ENCODE results near the gene SVOPL.

Gene SVOPL

DNA sequence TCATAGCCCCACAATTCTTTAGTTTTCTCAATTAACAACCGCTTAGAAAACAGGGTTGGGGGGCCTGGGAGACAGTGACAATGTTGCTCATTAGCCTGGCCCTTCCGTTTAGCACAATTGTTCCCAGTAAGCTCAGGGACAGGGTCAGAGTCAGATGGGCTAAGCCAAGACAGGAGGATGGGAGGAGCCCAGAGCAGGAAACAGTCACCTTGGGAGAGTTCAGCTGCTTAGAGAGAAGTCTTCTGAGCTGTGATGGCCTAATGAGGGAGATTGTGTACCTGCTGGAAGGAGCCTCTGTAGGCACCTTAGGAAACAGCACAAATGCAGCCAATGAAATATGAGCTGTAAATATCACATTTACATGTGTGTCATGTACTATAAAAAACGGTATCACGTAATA lies 35.9 kb downstream of the SVOPL start:
- DNase-seq = no peak
- intact Hi-C loops (cut with DNase I) = no loop called here

DNA sequence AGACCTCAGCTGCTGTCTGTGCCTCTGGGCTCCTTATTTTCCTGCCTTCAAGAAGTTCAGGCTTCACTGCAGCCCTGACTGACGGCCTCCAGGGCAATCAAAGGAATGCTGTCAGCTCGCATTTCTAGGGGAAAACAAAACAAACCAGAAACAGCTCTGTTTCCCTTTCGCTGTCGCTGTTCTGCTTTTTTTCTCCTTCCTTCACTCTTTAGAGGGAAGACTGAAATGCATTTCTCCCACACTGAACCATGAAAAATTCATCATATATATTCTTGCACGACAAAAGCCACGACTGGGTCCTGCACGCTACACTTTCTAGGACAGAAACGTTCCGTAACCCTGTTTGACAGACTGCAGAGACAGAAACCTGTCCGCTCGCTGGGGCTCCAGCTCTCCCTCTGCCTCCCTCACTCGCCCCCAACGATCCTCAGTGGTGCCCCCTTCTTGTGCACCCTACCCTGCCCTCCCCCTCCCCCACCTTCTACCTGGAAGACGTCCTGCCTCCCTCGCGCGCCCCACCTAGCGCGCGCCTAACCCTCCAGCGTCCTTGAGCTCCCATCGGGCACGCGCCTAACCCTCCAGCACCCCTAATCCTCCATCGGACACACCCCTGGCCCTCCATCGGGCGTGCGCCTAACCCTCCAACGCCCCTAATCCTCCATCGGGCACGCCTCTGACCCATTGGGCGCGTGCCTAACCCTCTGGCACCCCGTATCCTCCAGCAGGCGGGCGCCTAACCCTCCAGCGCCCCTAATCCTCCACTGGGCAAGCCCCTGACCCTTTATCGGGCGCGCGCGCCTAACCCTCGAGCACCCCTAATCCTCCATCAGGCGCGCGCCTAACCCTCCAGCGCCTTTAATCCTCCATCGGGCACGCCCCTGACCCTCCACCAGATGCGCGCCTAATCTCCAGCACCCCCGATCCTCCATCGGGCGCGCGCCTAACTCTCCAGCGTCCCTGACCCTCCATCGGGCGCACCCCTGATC lies 37.1 kb downstream of the SVOPL start:
- intact Hi-C loops (cut with DNase I) = no loop called here
- peak in 41 of 42 donors; percentile 3 to 74 (median 39) for DNase-seq

DNA sequence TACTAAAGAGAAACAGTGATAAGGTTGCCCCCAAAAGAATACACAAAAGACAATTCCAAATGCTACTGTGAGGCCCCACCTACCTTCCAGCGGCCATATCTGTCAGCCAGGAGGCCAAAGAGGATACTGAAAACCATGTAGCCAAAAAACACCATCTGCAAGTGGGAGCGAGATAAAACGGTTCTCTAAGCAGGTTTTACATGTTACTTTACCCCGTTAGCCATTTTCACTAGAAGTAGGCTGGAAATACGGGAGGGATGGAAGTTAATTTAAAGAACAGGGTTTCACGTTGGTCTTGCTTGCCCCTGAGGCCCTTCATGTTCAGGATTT lies 38.2 kb downstream of the SVOPL start:
- intact Hi-C loops (cut with DNase I) = no loop called here
- DNase-seq = no peak

DNA sequence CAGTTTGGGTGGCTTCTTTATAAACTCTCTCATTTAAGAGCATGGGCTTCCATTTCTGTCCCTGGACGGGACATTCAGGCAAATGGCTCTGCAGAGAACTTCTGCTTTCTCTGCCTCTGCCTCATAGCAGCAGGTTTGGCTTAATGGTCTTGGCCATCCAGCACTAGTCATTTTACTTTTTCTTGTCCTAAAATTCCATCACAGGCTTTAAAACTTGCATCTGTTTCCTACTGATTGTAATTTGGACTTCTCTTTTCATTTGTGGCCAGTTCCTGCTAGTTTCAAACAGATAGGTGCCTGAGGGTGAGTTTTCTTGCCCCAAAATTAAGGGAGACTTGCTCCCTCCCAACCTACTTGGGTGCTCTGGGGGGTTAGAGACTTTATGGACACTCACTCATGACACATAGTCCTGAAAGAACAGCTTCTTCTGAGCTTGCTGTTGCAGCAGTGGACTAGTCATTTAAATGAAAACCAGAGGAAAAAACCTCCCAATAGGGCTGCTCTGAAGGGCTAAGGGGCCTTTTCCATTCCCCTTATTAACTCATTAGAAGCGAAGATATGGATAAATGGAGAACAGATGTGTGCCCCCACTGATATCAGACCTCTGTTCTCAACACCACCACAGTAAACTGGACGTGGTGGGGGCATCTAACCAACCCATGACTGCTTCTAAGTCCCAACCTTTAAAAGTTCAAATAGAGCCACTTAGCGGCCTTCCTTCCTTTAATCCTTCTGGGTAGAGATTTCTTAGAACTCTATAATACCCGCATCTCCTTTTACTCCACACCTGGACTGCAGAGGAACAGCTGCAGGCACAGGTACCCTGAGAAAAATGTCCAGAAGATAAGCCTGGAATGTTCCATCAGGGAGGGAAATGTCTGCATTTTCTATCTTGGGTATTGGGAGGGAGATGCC lies 38.8 kb downstream of the SVOPL start:
- intact Hi-C loops (cut with DNase I) = no loop called here
- DNase-seq = no peak

- intact Hi-C loops (cut with DNase I) = no loop called here
- DNase-seq = no peak
Observed at GRCh38 chr7:138661069-138661635, 40.0 kb downstream of the SVOPL start.

DNA sequence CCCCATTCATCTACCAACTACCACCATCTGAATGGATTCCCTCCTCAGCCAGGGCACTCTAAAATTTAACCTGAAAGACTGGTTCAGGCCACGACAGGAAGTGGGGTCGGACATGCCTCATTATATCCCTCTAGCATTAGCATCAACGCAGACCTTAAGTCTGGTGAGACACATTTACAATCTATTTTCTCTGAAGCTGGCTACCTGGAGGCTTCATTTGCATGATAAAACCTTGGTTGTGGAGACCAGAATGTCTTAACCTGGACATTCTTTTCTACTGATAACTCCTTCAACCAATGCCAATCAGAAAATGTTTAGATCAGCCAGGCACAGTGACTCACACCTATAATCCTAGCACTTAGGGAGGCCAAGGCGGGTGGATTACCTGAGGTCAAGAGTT lies 42.3 kb downstream of the SVOPL start:
- intact Hi-C loops (cut with DNase I) = no loop called here

GRCh38 chr7:138657854-138658386 lies 43.2 kb downstream of the SVOPL start:
- no peak for DNase-seq
- intact Hi-C loops (cut with DNase I) = no loop called here

More for the DNA sequence above, 42.3 kb downstream of the SVOPL start:
- DNase-seq = no peak

GRCh38 chr7:138656952-138657351 lies 44.2 kb downstream of the SVOPL start:
- DNase-seq = no peak
- intact Hi-C loops (cut with DNase I) = no loop called here

GRCh38 chr7:138654616-138655015 lies 46.5 kb downstream of the SVOPL start:
- no peak for DNase-seq
- intact Hi-C loops (cut with DNase I) = no loop called here

DNA sequence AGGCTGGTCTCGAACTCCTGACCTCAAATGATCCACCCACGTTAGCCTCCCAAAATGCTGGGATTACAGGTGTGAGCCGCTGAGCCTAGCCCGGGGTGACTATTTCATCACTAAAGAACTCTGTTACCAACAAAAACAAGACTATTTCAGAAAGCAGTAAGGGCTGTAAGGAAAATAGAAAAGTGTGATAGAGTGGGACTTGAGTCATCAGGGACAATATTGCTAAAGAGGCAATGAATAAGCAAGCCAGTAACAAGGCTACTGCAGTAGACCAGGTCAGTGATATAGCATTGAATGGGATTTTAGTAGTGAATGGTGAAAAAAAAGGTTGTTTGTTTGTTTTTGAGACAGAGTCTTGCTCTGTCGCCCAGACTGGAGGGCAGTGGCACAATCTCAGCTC lies 51.7 kb downstream of the SVOPL start:
- DNase-seq = no peak
- intact Hi-C loops (cut with DNase I) = no loop called here

GRCh38 chr7:138645284-138645683 lies 55.9 kb downstream of the SVOPL start:
- DNase-seq = no peak
- intact Hi-C loops (cut with DNase I) = no loop called here

DNA sequence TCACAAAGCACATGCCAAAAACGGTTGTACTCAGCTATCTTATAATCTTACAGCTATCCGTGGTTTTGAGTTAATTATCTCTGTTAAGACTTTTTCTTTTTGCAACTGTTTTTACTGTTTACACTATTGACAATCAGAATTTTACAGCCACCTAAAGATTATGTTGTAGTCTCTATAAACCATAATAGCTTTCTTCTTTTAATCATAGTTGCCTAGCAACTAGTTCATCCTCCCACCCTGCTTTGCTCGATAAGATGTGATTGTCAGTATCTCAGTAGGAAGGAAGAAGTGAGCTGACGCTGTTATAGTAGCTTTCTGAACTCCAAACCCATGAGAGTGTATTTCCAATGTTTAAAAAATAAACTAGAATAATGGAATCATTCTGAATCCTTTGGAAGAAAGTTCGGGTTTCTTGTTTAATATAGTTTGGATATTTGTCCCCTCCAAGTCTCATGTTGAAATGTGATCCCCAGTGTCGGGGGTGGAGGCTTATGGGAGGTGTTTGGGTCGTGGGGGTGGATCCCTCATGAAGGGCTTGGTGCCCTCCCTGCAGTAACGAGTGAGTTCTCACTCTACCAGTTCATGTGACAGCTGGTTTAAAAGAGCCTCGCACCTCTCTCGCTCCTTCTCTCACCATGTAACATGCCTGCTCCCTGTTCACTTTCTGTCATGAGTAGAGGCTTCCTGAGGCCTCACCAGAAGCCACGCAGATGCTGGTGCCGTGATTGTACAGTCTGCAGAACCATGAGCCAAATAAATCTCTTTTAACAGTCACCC lies 68.1 kb downstream of the SVOPL start:
- peak in 32 of 42 donors; percentile 6 to 79 (median 34) for DNase-seq
- intact Hi-C loops (cut with DNase I) = no loop called here

- peak in 3 of 42 donors; percentile 14 to 54 (median 20) for DNase-seq
Observed at GRCh38 chr7:138632384-138632783, 68.8 kb downstream of the SVOPL start.

GRCh38 chr7:138630059-138630610 lies 71.0 kb downstream of the SVOPL start:
- intact Hi-C loops (cut with DNase I) = no loop called here

More at GRCh38 chr7:138632384-138632783, 68.8 kb downstream of the SVOPL start:
- intact Hi-C loops (cut with DNase I) = no loop called here

GRCh38 chr7:138627361-138627760 lies 73.8 kb downstream of the SVOPL start:
- DNase-seq = no peak
- intact Hi-C loops (cut with DNase I) = no loop called here

More at GRCh38 chr7:138630059-138630610, 71.0 kb downstream of the SVOPL start:
- peak; percentile 22 to 85 (median 63) for DNase-seq

- no peak for DNase-seq
- intact Hi-C loops (cut with DNase I) = no loop called here
Observed at GRCh38 chr7:138626846-138627245, 74.3 kb downstream of the SVOPL start.

DNA sequence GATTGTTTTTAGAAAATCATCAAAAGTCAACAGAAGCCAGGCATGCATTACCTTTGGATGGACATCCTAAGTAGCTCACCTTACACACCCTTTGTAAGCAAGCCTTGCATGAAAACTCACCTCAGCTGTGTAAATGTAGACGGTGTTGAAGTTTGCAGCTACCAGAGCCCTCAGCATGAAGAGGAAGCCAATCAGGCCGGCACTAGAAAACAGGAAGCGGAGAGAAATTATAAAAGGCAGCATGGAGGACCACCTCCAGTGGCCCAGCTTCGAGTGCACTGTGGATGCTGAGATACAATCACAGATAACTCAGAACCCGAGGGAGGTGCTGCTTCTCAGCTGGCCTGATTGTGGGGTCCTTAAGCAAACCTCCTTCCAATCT lies 75.3 kb downstream of the SVOPL start:
- intact Hi-C loops (cut with DNase I) = no loop called here
- no peak for DNase-seq
